Dermis microvascular lymphatic vessel endothelial cell (primary cell): Measurements from ENCODE around the gene ENC1. TPM values are rescaled to one million over a fixed set of nuclear protein-coding genes. Genes with fewer than 3 reads are reported as not detected.
"Not testable (repeated sequence)": the region's sequence is repeated elsewhere in the genome, so short reads cannot be mapped to it uniquely, and the experiment has no call there.

Source experiments
- DNase-seq, 2 donors: peaks; one replicate each; pipeline versions ENCODE4 v3.0.0 to v3.0.0-alpha.2; 2010; ENCODE audit warnings: low read depth in 2 of 2
- total RNA-seq: library from RNA; depleted of rRNA; stranded (reverse); fragments of >200 nt; gene quantifications from 2 replicates; pipeline ENCODE4 v1.2.1, GENCODE V29; 2014

The ENC1 gene, protein sequence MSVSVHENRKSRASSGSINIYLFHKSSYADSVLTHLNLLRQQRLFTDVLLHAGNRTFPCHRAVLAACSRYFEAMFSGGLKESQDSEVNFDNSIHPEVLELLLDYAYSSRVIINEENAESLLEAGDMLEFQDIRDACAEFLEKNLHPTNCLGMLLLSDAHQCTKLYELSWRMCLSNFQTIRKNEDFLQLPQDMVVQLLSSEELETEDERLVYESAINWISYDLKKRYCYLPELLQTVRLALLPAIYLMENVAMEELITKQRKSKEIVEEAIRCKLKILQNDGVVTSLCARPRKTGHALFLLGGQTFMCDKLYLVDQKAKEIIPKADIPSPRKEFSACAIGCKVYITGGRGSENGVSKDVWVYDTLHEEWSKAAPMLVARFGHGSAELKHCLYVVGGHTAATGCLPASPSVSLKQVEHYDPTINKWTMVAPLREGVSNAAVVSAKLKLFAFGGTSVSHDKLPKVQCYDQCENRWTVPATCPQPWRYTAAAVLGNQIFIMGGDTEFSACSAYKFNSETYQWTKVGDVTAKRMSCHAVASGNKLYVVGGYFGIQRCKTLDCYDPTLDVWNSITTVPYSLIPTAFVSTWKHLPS
- 38.4 and 44.5 TPM in 2 replicates for total RNA-seq

GRCh38 chr5:74640450-74640953 is at the start of gene ENC1:
Gene ENC1 (minus strand): TSS chr5:74640728. CDS start chr5:74636485, 4,243 bp downstream.
- DNase-seq = peak in 1 of 2 donors; percentile 94

DNA sequence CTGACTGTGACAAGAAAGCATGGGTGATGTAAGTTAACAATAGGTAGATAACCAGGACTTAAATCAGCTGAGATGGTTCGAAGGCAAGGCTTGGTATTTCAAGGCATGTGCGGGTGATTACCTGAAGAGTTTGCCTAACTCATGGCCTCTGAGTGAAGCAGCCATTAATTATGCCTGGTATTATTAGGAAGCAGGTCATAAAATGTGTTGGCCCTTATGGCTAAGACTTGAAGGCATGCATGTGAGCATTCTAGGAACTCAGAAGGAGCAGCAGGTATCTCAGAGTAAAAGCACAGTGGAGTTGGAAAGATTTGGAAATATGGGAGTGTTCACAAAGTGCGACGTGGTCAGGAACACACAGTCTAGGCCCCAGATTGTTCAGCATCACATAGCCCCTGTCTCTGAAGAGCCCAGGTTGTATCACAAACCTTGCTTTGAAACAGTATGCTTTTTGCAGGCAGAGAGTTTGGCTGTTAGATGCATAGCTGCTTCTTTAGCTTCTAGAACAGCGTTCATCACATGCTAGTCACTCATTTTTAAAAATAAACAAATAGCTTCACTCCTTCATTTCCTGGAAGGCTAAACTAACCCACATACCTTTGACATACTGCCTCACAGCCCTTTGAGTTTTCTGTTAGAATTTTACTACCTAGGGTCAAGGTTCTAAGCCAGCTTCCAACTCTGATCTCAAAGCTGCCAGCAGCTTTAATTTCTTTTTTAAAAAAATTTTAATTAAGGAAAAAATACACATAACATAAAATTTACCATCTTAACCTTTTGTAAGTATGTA is 46.6 kb upstream of the ENC1 start:
- peak in 1 of 2 donors; percentile 21 for DNase-seq

- peak in 1 of 2 donors; percentile 15 for DNase-seq
These were observed 45.6 kb upstream of the ENC1 start for GRCh38 chr5:74685979-74686631.

DNA sequence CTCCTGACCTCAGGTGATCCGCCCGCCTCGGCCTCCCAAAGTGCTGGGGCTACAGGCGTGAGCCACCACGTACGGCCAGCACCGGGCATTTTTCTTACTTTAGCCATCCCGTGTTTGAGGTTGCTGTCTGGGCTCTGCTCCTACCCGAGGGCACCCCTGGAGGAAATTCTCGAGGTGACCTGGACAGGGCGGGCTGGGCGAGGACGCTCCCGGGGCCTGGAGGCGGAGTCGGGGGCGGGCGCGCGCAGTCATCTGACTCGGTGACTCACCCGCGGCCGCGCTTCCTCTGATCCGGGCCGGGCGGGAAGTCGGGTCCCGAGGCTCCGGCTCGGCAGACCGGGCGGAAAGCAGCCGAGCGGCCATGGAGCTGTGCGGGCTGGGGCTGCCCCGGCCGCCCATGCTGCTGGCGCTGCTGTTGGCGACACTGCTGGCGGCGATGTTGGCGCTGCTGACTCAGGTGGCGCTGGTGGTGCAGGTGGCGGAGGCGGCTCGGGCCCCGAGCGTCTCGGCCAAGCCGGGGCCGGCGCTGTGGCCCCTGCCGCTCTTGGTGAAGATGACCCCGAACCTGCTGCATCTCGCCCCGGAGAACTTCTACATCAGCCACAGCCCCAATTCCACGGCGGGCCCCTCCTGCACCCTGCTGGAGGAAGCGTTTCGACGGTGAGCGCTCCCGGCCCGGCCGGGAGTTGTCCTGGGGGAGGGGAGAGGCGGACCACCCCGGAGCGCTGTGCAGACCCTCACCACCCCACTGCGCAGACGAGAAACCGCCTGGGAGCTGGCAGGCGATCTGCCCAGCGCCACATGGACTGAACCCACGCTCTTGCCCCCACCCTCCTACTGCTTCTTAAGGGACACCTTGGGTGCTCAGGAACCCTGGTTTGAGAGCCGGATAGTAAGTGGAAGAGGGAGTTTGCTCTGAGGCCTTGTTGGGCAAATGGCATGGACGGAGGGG is 44.6 kb upstream of the ENC1 start, which contains the start of gene HEXB:
Gene HEXB, plus strand, starts transcription at position 334 of the 952 bp plus-strand sequence. Its CDS starts 28 bp downstream, at position 362.
- peak; percentile 52 to 89 for DNase-seq

- DNase-seq = no peak
These were observed 39.4 kb upstream of the ENC1 start for GRCh38 chr5:74679966-74680365.

GRCh38 chr5:74679300-74679699 is 38.8 kb upstream of the ENC1 start:
- not testable (repeated sequence) for DNase-seq

DNA sequence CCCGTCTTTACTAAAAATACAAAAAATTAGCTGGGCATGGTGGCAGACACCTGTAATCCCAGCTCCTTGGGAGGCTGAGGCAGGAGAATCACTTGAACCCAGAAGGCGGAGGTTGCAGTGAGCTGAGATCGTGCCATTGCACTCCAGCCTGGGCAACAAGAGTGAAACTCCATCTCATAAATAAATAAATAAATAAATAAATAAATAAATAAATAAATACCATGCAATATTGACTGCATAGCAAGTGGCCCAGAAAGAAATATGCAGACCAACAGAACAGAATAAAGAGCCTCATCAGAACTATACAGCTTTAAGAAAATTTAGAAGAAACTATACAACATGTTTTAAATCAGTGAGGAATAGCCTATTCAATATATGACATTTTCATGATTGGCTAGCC is 37.6 kb upstream of the ENC1 start:
- DNase-seq = not testable (repeated sequence)

- DNase-seq = not testable (repeated sequence)
These were observed 35.9 kb upstream of the ENC1 start for GRCh38 chr5:74676466-74676865.

- peak; percentile 36 to 54 for DNase-seq
These were observed 32.7 kb upstream of the ENC1 start for GRCh38 chr5:74673011-74673790.

DNA sequence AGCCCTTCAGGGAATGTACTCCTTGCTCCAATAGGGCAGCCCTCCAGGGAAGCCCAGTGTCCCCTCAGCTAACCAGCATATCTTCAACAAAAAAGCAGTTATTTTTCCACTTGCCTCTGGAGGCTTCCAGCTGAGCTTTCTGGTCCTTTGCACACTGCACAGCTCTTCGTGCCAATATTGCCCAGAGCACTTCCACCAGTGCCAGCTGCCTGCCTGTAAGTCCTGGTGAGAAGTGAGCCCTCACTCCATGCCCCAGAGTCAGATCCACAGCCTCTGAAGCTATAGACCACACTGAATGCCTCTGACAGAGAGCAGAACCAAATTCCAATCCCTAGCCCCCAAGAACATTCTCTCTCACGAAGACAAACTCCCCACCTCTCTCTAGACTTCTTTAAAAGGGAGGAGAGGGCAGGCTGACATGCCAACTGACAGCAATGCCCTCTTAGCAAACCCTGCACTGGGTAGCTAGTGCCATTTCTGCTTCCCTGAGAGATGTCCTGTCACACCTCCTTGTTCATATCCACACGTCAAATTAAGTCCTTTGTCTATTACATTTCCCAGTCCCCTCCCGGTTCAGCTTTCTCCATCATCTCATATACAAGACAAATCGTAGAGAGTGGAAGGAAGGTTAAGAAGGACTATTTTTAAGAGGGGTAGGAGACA is 31.8 kb upstream of the ENC1 start:
- DNase-seq = no peak

GRCh38 chr5:74670396-74671038 is 30.0 kb upstream of the ENC1 start:
- DNase-seq = no peak

DNA sequence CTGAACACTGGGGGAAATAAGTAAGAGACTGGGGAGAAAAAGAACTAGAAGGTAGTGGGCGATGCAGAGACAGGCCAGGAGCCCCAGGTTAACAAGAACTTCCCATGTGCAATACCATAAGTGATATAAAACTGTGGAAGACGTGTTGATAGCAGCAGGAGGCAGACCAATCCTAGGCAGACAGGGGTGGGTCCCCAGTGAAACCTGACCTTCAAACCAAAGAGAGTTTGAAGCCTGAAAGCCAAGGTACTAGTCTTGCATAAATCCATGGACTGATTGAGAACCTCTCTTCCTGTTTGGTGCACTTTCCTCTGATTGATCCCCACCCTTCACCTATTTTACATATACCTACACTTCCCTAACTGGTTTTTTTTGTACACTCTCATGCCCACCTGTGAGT is 29.3 kb upstream of the ENC1 start:
- no peak for DNase-seq

DNA sequence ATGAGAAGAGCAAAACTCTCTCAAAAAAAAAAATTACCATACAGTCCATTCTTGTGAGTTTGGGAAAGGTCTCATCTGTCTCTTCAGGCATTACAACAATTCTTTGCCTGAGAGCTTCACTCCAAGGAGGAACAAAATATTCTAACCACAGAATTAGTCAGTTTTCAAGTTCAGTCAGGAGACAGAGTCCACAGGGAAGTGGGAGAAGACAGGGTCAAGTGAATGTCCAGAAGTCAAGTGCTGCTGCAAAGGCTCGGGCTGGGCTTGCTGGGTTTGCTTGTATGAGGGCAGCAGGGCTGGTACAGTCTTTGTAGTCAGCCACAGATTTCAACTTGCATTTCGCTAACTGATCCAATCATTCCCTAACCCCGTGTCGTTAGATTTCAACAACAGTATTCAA is 26.9 kb upstream of the ENC1 start:
- DNase-seq = no peak

DNA sequence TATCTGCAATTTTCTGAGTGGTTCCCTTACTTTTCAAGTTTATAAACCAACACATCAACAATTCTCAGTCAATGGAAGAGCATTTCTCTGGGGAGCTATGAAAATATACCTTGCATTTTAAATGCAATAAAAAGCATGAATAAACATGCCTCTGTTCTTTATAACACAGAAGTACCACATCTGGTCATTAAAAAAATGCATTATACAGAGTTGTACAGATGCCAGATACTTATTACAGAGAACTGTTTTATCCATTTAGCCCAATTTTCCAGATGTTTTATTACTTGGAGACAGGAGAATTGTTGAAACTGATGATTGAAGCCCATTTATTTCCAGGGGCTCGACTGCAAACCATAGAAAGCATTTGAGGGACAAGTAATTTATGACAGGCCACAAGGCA is 25.3 kb upstream of the ENC1 start:
- no peak for DNase-seq

GRCh38 chr5:74665273-74665672 is 24.7 kb upstream of the ENC1 start:
- DNase-seq = no peak

DNA sequence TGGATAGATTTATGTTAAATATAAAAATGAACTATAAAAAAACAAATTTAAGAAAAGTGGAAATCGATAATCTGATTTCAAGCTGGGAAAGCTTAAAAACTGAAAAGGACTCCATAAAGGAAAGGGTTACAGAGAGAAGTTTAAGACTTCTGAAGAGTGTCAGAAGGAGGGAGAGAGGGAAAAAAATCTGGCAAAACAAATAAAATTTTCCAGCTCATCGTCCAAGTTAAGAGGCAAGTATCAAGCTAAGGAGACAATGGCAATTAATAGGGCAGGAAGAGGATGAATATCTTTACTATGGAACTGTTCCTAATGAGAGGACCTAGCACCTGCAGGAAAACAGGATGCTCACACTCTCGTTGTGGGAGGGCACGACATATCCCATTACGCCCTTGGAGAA is 24.0 kb upstream of the ENC1 start:
- DNase-seq = no peak

DNA sequence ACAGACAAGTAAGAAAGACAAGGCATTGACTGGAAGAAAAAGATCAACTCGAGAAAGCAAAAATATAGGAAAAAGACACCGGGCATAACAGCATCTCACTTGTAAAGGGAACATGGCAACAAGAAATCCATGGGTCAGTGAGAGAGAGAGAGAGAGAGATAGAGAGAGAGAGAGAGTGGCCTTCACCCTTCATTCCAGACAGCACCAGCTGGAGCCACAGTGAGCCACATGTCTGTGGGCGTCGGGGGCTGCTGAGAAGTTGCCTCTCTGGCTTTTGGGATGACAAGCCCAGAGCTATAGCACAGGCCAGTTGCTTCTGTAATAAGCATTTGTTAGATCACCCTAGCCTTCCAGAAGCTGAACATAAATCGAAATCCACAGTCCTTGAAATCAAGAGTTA is 20.3 kb upstream of the ENC1 start:
- no peak for DNase-seq

DNA sequence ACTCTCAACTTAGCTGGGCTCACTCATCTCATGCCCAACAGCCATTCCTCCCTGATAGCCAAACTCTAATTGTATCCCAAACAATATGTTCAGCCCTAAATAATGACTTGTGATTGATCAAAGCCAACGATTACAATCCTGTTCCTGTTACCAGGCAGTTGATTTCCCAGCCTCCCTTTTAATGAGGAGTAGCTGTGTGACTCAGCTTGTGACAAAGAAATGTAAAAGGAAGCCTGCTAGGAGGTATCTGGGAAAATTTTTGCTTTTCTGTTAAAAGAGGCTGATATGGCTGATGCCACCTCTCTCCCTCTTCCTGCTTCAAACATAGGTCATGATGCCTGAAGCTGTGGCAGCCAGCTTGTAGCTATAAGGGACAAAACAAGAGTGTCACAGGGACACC is 19.6 kb upstream of the ENC1 start:
- DNase-seq = no peak
